GM21717 (cell line): ENCODE measurements around the gene NUDT17.

ENCODE experiments used
- ATAC-seq: cut with Tn5 transposase; IDR thresholded peaks from one replicate; pipeline ENCODE4 v1.9.1; 2021; ENCODE audit warnings: mild to moderate bottlenecking, moderate library complexity; ENCODE audit not compliant: unreplicated experiment

The NUDT17 gene

DNA sequence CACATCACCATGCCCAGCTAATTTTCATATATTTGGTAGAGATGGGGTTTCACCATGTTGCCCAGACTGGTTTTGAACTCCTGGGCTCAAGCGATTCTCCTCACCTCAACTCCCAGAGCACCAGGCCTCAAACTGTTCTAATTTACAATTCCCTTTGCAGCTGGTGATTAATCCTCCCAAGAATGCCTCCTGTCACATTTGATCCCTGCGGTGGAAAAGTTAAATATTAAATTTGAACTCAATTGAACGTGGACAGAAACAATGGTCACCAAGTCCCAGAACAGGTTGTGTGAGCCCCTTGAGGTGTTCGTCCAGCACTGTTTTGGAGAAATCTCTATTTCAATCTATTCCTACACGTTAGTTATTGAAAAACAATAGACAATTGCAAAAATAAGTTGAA, 42.2 kb downstream of the NUDT17 start:
- ATAC-seq, result no peak

DNA sequence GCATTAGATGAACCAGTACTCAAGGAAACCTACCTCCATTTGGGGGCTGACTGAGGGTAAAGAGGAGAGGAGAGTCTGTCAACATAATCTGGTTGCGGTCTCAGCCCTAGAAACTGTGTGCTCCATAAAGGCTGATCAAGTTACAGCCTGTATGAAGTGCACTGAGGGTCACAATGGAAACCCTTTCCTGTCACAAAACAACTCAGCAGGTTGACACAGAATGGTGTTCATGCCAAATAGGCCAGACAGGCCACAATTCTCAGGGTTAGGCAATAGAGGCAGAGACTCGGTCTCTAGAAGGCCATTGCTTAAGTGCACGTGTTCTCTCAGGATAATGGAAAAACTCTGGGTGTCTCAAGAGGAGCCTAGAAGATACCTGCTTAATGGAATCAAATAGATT, 44.3 kb downstream of the NUDT17 start:
- ATAC-seq, result no peak

DNA sequence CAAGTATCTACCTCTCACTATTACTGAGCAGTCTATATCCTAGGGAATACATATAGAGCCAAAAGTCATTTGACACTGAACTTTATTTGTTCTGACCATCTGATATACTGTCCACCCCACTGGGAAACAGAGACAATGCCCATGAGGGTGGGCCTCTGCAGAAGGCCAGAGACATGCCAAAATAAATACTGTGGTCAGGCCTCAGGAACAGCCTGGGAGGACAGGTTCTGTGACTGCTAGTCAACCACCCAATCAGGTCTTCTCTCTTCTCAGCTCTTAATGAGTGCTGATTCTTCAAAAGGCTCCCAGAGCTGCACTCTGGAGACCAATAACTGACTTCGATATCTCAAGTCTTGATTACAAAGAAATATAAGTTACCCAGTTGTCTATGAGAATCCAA, 45.7 kb downstream of the NUDT17 start:
- no peak for ATAC-seq

DNA sequence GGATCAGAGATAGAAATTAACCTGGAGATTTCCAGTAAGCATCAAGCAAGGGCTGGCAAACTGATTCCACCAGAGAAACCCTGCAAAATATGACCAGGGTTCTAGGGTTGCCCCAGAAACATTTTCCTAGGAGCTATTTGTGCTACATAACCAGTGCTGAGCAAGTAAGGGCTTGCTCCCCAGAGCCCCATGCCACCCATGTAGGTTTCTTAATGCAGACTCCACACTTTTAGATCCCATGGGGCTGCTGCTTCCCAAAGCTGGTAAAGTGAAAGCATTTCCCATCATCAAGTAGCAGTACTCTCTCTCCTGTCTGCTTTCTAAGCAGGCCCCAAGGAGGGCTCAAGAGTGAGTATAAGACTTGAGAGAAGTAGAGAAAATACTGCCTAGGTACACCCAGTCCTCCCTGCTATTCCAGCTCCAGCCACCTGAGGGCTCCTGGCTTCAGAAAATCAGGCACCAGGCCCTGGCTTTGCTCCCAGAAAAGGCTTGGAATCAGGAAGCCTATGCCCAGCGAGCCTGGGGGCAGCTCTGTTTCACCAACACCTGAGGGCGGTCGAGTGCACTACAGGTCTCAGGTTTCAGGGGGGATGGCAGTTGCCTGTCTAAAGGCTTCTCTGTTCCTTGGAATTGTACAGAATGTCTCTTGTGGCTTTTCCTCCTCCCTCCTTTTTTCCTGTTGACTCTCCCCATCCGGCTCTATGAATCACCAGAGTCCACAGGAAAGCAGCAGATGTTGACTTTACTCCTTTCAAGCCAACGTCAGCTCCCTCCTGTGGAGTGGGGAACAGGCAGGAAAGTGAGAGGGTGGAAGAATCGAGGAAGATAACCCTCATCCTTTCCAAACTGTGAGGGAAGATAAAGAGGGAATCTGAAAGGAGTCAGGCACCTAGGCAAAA, 46.4 kb downstream of the NUDT17 start:
- no peak for ATAC-seq

DNA sequence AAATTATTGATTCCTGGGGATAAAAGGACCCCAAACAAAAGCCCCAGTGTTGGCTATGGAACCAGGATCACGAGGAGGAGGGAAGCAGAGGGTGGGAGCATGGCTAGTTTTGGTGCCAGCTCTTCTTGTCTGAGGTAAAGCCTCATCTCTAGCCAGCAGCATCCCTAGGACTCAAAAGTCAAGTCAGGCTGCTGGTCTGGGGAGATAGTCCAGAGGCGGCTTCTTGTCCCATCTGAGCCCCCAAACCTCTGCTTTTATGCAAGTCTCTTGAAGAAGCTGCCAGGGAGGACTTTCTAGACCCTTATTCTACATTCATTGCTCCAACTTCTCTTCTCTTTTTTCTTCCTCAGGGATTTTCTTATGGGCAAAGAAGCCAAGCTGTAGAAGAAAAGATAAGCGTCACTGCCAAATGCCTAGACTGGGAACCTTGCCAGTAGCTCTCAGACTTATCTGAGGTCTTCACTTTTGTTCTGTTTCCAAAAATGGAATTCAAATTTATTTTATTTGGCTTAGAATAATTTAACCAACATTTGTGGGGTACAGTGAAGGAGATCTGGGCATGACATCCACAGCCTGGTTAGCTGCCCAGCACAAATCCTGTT, 47.2 kb downstream of the NUDT17 start:
- ATAC-seq, result no peak

DNA sequence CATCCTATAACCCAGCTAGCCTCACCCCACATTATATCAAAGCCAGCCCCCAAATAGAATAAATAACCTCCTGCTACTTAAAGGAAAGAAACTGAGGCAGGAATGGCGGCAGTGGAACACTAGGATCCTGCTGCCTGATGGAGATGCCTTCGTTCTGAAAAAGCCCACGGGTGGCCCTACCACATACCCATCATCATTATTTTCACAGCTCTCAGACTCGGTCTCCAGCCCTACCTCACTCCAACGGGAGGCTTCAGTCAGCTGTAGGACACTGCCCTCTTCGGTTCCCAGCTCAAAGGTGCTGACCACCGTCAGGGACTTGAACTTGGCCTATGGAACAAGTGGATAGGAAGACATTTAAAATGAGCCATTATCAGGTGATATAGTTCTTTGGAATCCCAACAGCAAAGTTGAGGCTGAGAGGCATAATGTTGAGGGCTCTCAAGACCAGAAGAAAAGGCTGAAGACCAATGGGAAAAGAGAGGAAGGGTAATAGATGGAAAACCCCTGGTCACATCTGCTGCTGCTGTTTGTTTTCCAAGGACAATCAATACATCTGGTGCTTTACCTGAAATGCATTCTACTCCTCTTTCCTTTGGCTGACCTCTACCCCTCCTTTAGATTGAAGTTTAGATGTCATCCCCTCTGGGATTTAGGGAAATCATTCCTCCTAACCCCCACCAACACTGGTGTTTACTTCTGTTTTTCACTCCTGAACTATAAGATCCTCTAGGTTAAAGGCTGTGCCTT, 48.1 kb downstream of the NUDT17 start:
- ATAC-seq, result no peak

DNA sequence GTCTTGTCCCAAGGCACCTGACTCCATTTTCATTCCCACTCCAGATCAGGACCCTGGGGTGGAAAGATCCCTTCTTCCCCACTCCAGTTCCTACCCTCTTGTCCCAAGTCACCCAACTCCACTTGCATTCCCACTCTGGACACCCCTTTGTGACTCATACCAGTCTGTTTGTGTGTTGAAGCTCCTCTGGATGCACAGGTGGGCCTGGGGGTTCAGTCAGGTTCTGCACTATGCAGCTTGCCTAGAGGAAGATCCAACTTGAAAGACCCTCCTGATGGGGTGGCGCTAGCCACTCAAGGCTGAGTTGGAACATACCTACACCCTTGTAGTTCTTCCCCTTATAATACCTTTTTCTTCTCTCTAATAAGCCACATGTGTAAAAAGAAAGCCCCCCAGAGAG, 50.0 kb downstream of the NUDT17 start:
- no peak for ATAC-seq

DNA sequence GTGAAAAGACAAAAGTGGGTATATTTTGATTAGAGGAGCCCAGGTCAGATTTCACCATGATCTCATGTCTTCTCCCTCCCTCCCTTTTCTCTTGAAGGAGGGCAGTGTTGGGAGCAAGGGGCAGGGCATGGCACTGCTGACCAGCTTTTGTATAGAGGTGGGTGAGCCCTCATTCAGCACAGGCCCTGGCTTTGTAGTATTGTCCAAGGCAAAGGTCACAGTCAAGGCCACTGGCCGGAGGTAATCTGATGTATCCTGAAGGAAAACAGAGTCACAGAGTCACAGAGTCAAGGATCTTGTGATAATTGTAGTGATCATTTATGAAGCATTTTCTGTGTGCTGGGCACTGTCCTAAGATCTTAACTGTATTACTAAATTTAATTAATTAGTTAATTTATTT, 52.5 kb downstream of the NUDT17 start:
- ATAC-seq, result no peak
